HL-60 (cell line): Measurements from ENCODE around the gene PGM5.
"Not testable (repeated sequence)": the region's sequence is repeated elsewhere in the genome, so short reads cannot be mapped to it uniquely, and the experiment has no call there.

Experiments
- GABPA ChIP-seq: IDR thresholded peaks from 2 replicates; pipeline ENCODE4 v1.6.1; 2012; ENCODE audit warnings: low read depth
- POLR2AphosphoS5 ChIP-seq: IDR thresholded peaks from 2 replicates; pipeline ENCODE4 v1.6.1; 2012; ENCODE audit warnings: low read depth
- SPI1 ChIP-seq: IDR thresholded peaks from 2 replicates; pipeline ENCODE4 v1.6.1; 2012; ENCODE audit warnings: low read depth, mild to moderate bottlenecking, borderline replicate concordance
- TF ChIP-seq, protein P1 (sequence below): IDR thresholded peaks from one replicate; pipeline ENCODE4 v1.5.1; 2011; ENCODE audit warnings: low read length, control low read depth, inconsistent platforms; ENCODE audit not compliant: insufficient read depth
- TF ChIP-seq, protein P2 (sequence below): IDR thresholded peaks from 2 replicates; pipeline ENCODE4 v1.6.1; 2012; ENCODE audit warnings: low read depth; ENCODE audit not compliant: insufficient replicate concordance

GRCh38 chr9:68323749-68324148 is 32.7 kb upstream of the PGM5 start:
- TF ChIP-seq, protein P1, sequence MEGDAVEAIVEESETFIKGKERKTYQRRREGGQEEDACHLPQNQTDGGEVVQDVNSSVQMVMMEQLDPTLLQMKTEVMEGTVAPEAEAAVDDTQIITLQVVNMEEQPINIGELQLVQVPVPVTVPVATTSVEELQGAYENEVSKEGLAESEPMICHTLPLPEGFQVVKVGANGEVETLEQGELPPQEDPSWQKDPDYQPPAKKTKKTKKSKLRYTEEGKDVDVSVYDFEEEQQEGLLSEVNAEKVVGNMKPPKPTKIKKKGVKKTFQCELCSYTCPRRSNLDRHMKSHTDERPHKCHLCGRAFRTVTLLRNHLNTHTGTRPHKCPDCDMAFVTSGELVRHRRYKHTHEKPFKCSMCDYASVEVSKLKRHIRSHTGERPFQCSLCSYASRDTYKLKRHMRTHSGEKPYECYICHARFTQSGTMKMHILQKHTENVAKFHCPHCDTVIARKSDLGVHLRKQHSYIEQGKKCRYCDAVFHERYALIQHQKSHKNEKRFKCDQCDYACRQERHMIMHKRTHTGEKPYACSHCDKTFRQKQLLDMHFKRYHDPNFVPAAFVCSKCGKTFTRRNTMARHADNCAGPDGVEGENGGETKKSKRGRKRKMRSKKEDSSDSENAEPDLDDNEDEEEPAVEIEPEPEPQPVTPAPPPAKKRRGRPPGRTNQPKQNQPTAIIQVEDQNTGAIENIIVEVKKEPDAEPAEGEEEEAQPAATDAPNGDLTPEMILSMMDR: not testable (repeated sequence)
- TF ChIP-seq, protein P2, sequence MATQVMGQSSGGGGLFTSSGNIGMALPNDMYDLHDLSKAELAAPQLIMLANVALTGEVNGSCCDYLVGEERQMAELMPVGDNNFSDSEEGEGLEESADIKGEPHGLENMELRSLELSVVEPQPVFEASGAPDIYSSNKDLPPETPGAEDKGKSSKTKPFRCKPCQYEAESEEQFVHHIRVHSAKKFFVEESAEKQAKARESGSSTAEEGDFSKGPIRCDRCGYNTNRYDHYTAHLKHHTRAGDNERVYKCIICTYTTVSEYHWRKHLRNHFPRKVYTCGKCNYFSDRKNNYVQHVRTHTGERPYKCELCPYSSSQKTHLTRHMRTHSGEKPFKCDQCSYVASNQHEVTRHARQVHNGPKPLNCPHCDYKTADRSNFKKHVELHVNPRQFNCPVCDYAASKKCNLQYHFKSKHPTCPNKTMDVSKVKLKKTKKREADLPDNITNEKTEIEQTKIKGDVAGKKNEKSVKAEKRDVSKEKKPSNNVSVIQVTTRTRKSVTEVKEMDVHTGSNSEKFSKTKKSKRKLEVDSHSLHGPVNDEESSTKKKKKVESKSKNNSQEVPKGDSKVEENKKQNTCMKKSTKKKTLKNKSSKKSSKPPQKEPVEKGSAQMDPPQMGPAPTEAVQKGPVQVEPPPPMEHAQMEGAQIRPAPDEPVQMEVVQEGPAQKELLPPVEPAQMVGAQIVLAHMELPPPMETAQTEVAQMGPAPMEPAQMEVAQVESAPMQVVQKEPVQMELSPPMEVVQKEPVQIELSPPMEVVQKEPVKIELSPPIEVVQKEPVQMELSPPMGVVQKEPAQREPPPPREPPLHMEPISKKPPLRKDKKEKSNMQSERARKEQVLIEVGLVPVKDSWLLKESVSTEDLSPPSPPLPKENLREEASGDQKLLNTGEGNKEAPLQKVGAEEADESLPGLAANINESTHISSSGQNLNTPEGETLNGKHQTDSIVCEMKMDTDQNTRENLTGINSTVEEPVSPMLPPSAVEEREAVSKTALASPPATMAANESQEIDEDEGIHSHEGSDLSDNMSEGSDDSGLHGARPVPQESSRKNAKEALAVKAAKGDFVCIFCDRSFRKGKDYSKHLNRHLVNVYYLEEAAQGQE: not testable (repeated sequence)
- not testable (repeated sequence) for TF ChIP-seq POLR2AphosphoS5, SPI1, GABPA
